Liver (tissue), 3 donors: ENCODE data around the gene MYF6.

Experiments
- ATF3 ChIP-seq: IDR thresholded peaks from 2 replicates; pipeline ENCODE4 v1.6.1; 2016; ENCODE audit warnings: antibody characterized with exemption
- CTCF ChIP-seq: fragments of 150-350 bp; IDR thresholded peaks from 2 replicates; pipeline ENCODE4 v1.5.1; 2017; ENCODE audit warnings: improper control_type of control experiment, low read depth, low read length; ENCODE audit not compliant: missing input control
- EGR1 ChIP-seq, 2 donors: IDR thresholded peaks; 2 replicates each; pipeline ENCODE4 v1.6.1; 2016 to 2018; ENCODE audit warnings: antibody characterized with exemption in 2 of 2, low read depth in 2 of 2
- FOXA1 ChIP-seq: IDR thresholded peaks from 2 replicates; pipeline ENCODE4 v1.6.1; 2016; ENCODE audit warnings: antibody characterized with exemption
- JUND ChIP-seq, 2 donors: IDR thresholded peaks; 2 replicates each; pipeline ENCODE4 v1.6.1; 2016; ENCODE audit warnings: antibody characterized with exemption in 2 of 2
- RAD21 ChIP-seq, 2 donors: IDR thresholded peaks; 2 replicates each; pipeline ENCODE4 v1.6.1; 2016; ENCODE audit warnings: antibody characterized with exemption in 2 of 2, mild to moderate bottlenecking in 2 of 2
- RXRA ChIP-seq, 2 donors: IDR thresholded peaks; 2 replicates each; pipeline ENCODE4 v1.6.1; 2017 to 2018; ENCODE audit warnings: antibody characterized with exemption in 2 of 2, mild to moderate bottlenecking in 1 of 2
- SP1 ChIP-seq: IDR thresholded peaks from 2 replicates; pipeline ENCODE4 v1.6.1; 2018; ENCODE audit warnings: antibody characterized with exemption, mild to moderate bottlenecking
- TAF1 ChIP-seq: conservative IDR thresholded peaks from 2 replicates; pipeline ENCODE4 v1.6.1; 2016; ENCODE audit warnings: antibody characterized with exemption, mild to moderate bottlenecking
- YY1 ChIP-seq: IDR thresholded peaks from 2 replicates; pipeline ENCODE4 v1.6.1; 2016; ENCODE audit warnings: antibody characterized with exemption, mild to moderate bottlenecking
- ZBTB33 ChIP-seq: IDR thresholded peaks from 2 replicates; pipeline ENCODE4 v1.6.1; 2016; ENCODE audit warnings: antibody characterized with exemption
- TF ChIP-seq, protein P1 (sequence below): IDR thresholded peaks from 2 replicates; pipeline ENCODE4 v1.6.1; 2016; ENCODE audit warnings: antibody characterized with exemption, mild to moderate bottlenecking
- TF ChIP-seq, protein P2 (sequence below): IDR thresholded peaks from 2 replicates; pipeline ENCODE4 v1.6.1; 2016; ENCODE audit warnings: antibody characterized with exemption
- donor health status: healthy.
- donor health status: healthy.

- TF ChIP-seq CTCF (no peak), TAF1 (no peak), YY1 (no peak), RXRA (IDR thresholded peaks at IDR 0.05) (no peak), SP1 (no peak), RAD21 (IDR thresholded peaks at IDR 0.05) (no peak), FOXA1 (no peak), JUND (IDR thresholded peaks at IDR 0.05) (no peak), ATF3 (no peak), ZBTB33 (no peak), EGR1 (IDR thresholded peaks at IDR 0.05; ENCODE audit: low read depth in 2 of 2) (no peak)
- TF ChIP-seq, protein P1, sequence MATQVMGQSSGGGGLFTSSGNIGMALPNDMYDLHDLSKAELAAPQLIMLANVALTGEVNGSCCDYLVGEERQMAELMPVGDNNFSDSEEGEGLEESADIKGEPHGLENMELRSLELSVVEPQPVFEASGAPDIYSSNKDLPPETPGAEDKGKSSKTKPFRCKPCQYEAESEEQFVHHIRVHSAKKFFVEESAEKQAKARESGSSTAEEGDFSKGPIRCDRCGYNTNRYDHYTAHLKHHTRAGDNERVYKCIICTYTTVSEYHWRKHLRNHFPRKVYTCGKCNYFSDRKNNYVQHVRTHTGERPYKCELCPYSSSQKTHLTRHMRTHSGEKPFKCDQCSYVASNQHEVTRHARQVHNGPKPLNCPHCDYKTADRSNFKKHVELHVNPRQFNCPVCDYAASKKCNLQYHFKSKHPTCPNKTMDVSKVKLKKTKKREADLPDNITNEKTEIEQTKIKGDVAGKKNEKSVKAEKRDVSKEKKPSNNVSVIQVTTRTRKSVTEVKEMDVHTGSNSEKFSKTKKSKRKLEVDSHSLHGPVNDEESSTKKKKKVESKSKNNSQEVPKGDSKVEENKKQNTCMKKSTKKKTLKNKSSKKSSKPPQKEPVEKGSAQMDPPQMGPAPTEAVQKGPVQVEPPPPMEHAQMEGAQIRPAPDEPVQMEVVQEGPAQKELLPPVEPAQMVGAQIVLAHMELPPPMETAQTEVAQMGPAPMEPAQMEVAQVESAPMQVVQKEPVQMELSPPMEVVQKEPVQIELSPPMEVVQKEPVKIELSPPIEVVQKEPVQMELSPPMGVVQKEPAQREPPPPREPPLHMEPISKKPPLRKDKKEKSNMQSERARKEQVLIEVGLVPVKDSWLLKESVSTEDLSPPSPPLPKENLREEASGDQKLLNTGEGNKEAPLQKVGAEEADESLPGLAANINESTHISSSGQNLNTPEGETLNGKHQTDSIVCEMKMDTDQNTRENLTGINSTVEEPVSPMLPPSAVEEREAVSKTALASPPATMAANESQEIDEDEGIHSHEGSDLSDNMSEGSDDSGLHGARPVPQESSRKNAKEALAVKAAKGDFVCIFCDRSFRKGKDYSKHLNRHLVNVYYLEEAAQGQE: no peak
- TF ChIP-seq, protein P2, sequence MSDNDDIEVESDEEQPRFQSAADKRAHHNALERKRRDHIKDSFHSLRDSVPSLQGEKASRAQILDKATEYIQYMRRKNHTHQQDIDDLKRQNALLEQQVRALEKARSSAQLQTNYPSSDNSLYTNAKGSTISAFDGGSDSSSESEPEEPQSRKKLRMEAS: no peak
Measured at GRCh38 chr12:80698256-80698655, 9.2 kb upstream of the MYF6 start.
